PC-9 (cell line): Measurements from ENCODE around the gene NFYC. TPM values are rescaled to one million over a fixed set of nuclear protein-coding genes. Genes with fewer than 3 reads are reported as not detected.

Source experiments
- BruUV-seq: library from RNA; stranded (reverse); fragments of 400-500 nt; replicated peaks from 2 replicates; lab custom pipeline; 2021; lab: Mats Ljungman, UMichigan
- CTCF ChIA-PET: fragments of 300-600 bp; sonication (Branson Sonifier 250); formaldehyde crosslinking; loops from one replicate; lab custom pipeline; 2022; ENCODE audit warnings: antibody characterized with exemption; lab: Charles Lee
- POLR2A ChIA-PET: fragments of 300-600 bp; sonication (Branson Sonifier 250); formaldehyde crosslinking; loops from one replicate; lab custom pipeline; 2022; ENCODE audit warnings: antibody characterized with exemption; ENCODE audit not compliant: unreplicated experiment; lab: Charles Lee
- DNase-seq, 2 experiments: peaks; one replicate each; pipeline versions ENCODE4 v3.0.0 to v3.0.0-alpha.2; 2015 to 2022; ENCODE audit warnings: mixed read lengths in 1 of 2
- H2AFZ ChIP-seq: fragments of 200-600 bp; sonication (generic); 2 replicates; pipeline ENCODE4 v1.8.1; 2017; ENCODE audit warnings: antibody characterized with exemption
- H3F3A ChIP-seq: fragments of 200-600 bp; sonication (generic); 2 replicates; pipeline ENCODE4 v1.8.1; 2017; ENCODE audit warnings: antibody characterized with exemption, mild to moderate bottlenecking, low read depth; ENCODE audit not compliant: insufficient read depth
- H3K27ac ChIP-seq: fragments of 200-600 bp; sonication (generic); 2 replicates; pipeline ENCODE4 v1.6.1; 2016; ENCODE audit warnings: mixed run types
- H3K27me3 ChIP-seq: fragments of 200-600 bp; sonication (generic); 2 replicates; pipeline ENCODE4 v1.6.1; 2016; ENCODE audit warnings: low read depth, mixed run types; ENCODE audit not compliant: insufficient read depth
- H3K36me3 ChIP-seq: fragments of 200-600 bp; sonication (generic); 2 replicates; pipeline ENCODE4 v1.6.1; 2016; ENCODE audit warnings: low read depth, mixed run types
- H3K4me1 ChIP-seq: fragments of 200-600 bp; sonication (generic); replicated peaks from 2 replicates; pipeline ENCODE4 v1.6.1; 2016; ENCODE audit warnings: mixed run types; ENCODE audit not compliant: insufficient read depth
- H3K4me2 ChIP-seq: fragments of 200-600 bp; sonication (generic); 2 replicates; pipeline ENCODE4 v1.6.1; 2017; ENCODE audit warnings: mixed run types
- H3K4me3 ChIP-seq: fragments of 200-600 bp; sonication (generic); 2 replicates; pipeline ENCODE4 v1.6.1; 2016; ENCODE audit warnings: mixed run types
- H3K79me2 ChIP-seq: fragments of 200-600 bp; sonication (generic); 2 replicates; pipeline ENCODE4 v1.6.1; 2017; ENCODE audit warnings: low read depth, mixed run types
- H3K9me2 ChIP-seq: fragments of 200-600 bp; sonication (generic); 2 replicates; pipeline ENCODE4 v1.8.1; 2017; ENCODE audit warnings: mild to moderate bottlenecking; ENCODE audit not compliant: insufficient read depth
- H3K9me3 ChIP-seq: fragments of 200-600 bp; sonication (generic); 2 replicates; pipeline ENCODE4 v1.8.1; 2016; ENCODE audit warnings: low read depth; ENCODE audit not compliant: insufficient read depth
- H4K20me1 ChIP-seq: fragments of 200-600 bp; sonication (generic); 2 replicates; pipeline ENCODE4 v1.8.1; 2017; ENCODE audit not compliant: insufficient read depth
- CTCF ChIP-seq: fragments of 200-600 bp; sonication (generic); conservative IDR thresholded peaks from 2 replicates; pipeline ENCODE4 v1.6.1; 2017; ENCODE audit warnings: mixed run types, antibody characterized with exemption, mild to moderate bottlenecking, moderate library complexity
- EZH2 ChIP-seq: fragments of 200-600 bp; sonication (generic); IDR thresholded peaks from 2 replicates; pipeline ENCODE4 v1.8.0; 2017; ENCODE audit warnings: antibody characterized with exemption, low read depth
- intact Hi-C: fragments of 100-400 bp; cut with micrococcal nuclease; formaldehyde crosslinking; loops from one replicate; pipeline ENCODE4 v1.10.0; 2022; ENCODE audit not compliant: unreplicated experiment
- total RNA-seq: library from RNA; stranded (reverse); gene quantifications from 2 replicates; pipeline ENCODE4 v1.2.3, GENCODE V29; 2021

Gene NFYC
- total RNA-seq, 1 experiment from 2014 or later = 91.1 TPM

- Histone ChIP-seq H3K27me3 (no peaks in the 10 kb centered on the region), H3K79me2 (no peaks in the 10 kb centered on the region), H3K36me3 (0 out of 2 replicates have a peak, but pooled peaks cover 25% of the 10 kb centered on the region), H3K27ac (no peak overlapping the region), H3K4me3 (no peak overlapping the region), H4K20me1 (no peaks in the 10 kb centered on the region), H3K9me2 (no peaks in the 10 kb centered on the region), H2AFZ (no peak overlapping the region), H3K4me2 (no peak overlapping the region), H3K4me1 (no peaks in the 10 kb centered on the region), H3F3A (0 out of 2 replicates have a peak, but pooled peaks cover 3% of the 10 kb centered on the region), H3K9me3 (no peaks in the 10 kb centered on the region)
- POLR2A ChIA-PET = no interaction called here
- intact Hi-C loops = no loop called here
- TF ChIP-seq EZH2 (no peak), CTCF (no peak)
- CTCF ChIA-PET = interaction anchor here (0.7 kb wide), 1 partner anchor 30 kb away, joined by 6 read pairs; no protein-coding TSS in a partner anchor
- BruUV-seq = no TSS peak
- DNase-seq = no peak
Measured at GRCh38 chr1:40766560-40766959, 75.1 kb downstream of the NFYC start.

GRCh38 chr1:40768146-40768990 is 76.9 kb downstream of the NFYC start:
- BruUV-seq = no TSS peak
- intact Hi-C loops = no loop called here
- H3K4me2 ChIP-seq = no peak overlapping the region
- no peak overlapping the region for H3K4me3 ChIP-seq
- ChIA-PET CTCF (no interaction called here), POLR2A (no interaction called here)
- no peaks in the 10 kb centered on the region for H4K20me1 ChIP-seq
- H3K9me3 ChIP-seq = no peaks in the 10 kb centered on the region
- H2AFZ ChIP-seq = no peak overlapping the region
- no peaks in the 10 kb centered on the region for H3K27me3 ChIP-seq
- H3K27ac ChIP-seq = no peak overlapping the region
- 0 out of 2 replicates have a peak, but pooled peaks cover 25% of the 10 kb centered on the region for H3K36me3 ChIP-seq
- peaks cover 19% of the 10 kb centered on the region for H3F3A ChIP-seq
- no peaks in the 10 kb centered on the region for H3K79me2 ChIP-seq
- H3K4me1 ChIP-seq = no peaks in the 10 kb centered on the region
- H3K9me2 ChIP-seq = no peaks in the 10 kb centered on the region
- DNase-seq = no peak
- TF ChIP-seq CTCF = no peak
- TF ChIP-seq EZH2 = no peak

- ChIA-PET CTCF (no interaction called here), POLR2A (no interaction called here)
- H3F3A ChIP-seq = peaks cover 21% of the 10 kb centered on the region
- H3K27me3 ChIP-seq = no peaks in the 10 kb centered on the region
- no peak overlapping the region for H2AFZ ChIP-seq
- no peak overlapping the region for H3K4me2 ChIP-seq
- intact Hi-C loops = loop anchor here (5.0 kb wide), 1 partner anchor 158 kb away; no protein-coding TSS in a partner anchor
- no peaks in the 10 kb centered on the region for H3K9me2 ChIP-seq
- 0 out of 2 replicates have a peak, but pooled peaks cover 25% of the 10 kb centered on the region for H3K36me3 ChIP-seq
- no peaks in the 10 kb centered on the region for H4K20me1 ChIP-seq
- TF ChIP-seq EZH2 (no peak), CTCF (no peak; the same call in 1 of the 2 replicates)
- H3K79me2 ChIP-seq = no peaks in the 10 kb centered on the region
- BruUV-seq = no TSS peak
- no peaks in the 10 kb centered on the region for H3K4me1 ChIP-seq
- H3K9me3 ChIP-seq = no peaks in the 10 kb centered on the region
- no peak overlapping the region for H3K4me3 ChIP-seq
- no peak for DNase-seq
- H3K27ac ChIP-seq = no peak overlapping the region
Measured at GRCh38 chr1:40769815-40770214, 78.3 kb downstream of the NFYC start.
